HG03095 (cell line): ENCODE data around the gene JAZF1.

Experiments
- ATAC-seq: cut with Tn5 transposase; IDR thresholded peaks from one replicate; pipeline ENCODE4 v1.9.1; 2021; ENCODE audit warnings: moderate library complexity; ENCODE audit not compliant: unreplicated experiment

JAZF1 gene

DNA sequence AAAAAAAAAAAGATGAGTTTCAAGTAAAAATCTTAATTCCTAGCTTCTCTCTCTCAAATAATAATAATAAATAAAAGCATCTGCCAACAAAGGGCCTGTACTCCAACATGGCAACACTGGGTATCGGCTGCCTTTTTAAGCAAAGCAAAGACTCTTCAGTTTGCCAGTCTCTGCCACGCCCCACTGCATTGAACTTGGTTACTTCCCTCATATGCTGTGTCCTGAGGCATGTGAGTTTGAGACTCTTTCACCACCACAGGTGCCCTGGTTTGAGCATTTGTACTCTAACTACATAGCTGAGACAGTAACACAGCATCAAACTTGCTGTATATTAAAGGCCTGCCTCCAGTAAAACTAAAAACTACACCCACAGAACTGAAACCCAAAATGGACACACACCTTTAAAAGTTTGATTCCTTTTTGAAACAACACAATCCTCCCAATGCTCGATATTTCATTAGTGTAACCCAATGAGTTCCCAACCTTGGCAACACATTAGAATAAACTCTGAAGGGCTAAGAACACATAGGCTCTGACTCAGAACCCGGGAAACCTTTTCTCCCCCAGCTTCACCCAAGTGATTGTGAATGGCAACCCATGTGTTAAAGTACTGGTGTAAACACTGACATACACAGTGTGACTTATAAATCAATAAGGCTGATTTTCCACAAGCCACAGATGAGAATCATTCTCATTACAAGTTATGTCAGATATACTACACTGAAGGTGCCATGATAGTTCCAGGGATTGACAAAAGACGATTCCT is 12.0 kb downstream of the JAZF1 start:
- no peak for ATAC-seq

DNA sequence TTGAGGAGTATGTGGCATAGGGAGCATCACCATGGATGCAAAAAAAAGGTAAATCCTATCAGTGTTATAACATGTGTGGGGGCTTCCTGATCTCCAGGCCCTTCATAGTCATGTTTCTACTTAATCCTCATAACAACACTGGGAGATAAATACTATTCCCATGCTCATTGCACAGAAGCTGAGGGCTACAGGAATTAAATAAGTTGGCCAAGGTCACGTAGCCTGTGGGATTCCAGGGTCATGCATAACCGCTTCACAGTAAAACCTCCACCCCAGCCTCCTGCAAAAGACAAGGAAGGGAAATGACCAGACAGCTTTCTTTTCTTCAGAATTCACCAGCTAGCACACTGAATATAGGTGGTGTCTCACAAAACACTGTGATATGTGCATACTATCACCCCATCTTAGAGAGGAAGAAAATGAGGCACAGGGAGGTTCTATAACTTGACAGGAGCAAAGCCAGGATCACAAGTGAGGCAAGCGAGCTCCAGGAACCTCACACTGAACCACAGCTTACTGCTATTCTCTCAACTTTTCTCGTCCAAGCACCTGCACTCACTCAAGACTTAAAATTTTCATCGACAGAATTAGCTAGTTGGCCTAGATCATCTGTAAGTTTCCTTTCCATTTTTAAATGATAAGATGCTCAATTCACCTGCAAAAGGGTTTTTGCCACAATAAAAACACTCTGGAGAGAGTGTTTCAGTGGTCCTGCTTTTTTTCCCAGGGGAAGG is 13.4 kb downstream of the JAZF1 start:
- ATAC-seq, result no peak

DNA sequence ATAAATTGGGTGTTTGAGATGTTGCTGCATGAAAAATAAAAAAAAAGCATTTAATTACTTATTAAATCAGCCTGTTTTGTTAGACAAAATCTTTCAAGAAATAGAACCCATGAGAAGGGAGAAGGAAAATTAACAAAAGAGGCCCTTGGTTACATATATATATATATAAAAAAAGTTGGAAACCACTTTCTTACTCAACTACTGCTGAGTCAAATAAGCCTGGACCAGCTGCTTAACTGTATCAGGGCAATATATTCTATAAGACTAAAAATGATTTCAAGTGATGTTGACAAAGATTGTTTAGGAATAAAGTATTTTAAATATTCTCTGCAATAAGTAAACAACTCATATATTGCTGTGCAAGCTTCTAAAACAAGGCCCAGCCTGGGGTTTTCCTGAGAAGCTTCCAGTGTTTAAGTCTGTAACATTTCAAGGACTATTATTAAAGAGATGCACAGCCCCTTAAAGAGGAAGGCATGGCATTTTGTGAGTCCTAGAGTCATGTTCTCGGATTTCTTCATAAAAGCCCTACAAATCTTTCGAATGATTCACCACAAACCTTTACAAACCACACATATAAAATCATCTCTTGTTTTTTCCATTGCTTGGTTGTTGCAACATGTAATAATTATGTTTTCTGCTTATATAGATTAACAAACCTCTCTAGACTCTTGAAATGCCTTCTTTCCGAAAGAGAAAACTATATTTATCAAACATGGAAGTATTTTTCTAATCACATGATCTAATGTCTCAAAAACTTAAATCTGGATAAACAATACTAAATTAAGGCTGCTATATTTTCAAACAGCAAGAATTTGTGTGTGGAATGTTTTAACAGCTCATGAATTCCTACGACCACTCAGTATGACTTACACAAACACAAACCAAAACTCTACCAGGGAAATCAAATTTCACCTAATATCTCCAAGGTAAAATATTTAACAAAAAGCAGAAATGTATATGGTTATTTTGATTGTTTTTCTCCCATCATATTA is 14.3 kb downstream of the JAZF1 start:
- ATAC-seq, result no peak

DNA sequence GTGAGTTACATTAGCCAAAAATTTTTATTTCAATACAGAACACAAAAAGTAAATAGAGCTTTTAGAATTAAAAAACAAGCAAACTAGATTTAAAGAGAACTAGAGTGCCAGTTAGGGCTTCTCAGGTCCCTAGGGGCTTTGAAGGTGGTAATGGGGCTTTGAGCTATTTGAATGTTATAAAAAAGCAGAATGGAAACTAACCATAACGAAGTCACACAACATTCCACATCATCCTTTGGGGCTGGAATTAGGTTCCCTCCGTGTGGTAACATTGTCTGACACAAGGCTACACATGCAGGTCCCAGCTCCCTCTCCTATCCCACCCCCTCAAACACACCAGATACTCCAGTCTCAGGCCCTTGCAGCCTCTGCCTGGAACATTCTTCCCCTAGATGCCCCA is 15.3 kb downstream of the JAZF1 start:
- ATAC-seq, result no peak

DNA sequence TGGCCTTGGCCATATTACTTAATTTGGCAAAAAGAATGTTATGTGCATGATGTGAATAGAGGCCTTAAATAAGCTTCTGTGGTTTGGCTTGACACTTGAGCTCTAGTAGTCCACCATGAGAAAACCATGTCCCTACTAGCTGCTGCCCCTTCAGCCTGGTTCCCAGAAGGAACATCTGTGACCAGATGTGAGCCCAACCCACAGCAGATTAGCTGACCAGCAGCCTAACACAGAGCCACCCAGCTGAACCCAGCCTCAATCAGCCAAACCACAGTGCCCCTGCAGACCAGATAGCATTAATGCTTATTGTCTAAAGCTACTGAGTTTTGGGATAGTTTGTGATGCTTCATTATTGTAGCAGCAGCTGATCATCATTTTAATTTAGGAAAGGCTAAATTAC is 16.6 kb downstream of the JAZF1 start:
- ATAC-seq, result no peak

DNA sequence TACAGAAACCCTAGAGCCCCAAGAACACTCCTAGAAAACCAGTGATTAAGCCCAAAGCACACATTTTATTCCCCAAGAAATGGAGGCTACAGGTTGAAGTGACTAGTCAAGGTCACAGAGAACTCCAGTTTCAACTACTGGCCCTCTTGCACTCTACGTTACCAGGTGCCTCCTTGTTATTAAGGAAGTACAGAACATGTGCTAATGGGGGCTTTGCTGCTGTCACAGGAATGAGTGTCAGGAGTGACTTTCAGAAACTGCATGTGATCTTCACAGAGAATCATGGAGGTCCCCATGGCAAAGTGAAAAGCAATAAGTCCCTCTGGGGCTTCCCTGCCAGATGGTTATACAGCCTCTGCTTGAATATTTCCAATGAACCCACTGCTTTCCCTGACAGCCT is 19.3 kb downstream of the JAZF1 start:
- ATAC-seq, result no peak

DNA sequence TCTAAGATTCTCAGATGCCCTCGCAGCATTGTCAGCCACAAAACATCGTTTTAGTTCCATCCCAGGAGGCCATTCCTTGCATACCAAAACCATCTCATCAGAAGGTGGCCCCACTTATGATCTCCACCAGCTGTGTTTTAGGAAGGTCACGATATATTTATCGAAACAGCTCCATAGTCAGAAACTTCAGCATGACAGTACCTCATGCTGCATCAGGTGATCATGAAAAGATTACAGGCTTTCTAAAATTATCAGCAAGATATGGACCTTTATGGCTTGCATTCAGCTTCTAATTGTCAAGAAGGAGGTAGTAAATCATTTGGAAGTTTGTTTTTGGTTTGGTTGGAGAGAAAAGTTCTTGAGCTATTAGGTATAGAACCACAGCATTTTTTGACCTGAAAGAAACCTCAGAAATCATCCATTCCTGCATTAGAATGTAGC is 20.0 kb downstream of the JAZF1 start:
- ATAC-seq, result no peak

DNA sequence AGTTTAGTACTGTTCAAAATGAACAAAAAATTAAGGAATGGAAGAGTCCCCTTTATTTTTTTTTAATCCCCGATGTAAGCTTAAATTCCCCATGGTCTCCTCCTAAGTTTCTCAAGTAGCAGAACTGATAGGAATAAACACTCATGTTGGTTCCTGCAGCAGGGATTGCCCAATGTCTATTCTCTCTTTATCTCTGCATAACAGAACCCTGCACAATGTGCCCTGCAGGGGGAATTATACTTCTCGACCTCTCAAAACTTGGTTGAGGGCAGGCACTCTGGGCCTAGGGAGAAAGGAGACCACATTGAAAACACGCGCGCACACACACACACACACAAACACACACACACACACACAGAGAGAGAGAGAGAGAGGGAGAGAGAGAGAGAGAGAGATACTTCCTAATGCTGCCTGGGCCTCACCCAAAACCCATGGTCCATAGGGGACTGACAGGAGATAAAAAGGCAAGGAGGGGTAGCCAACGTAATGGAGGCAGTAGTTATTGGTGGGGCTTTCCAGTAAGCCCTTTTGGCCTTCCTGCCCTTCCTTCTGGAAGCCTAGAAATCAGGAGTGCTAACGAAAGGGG is 22.7 kb downstream of the JAZF1 start:
- ATAC-seq, result no peak

DNA sequence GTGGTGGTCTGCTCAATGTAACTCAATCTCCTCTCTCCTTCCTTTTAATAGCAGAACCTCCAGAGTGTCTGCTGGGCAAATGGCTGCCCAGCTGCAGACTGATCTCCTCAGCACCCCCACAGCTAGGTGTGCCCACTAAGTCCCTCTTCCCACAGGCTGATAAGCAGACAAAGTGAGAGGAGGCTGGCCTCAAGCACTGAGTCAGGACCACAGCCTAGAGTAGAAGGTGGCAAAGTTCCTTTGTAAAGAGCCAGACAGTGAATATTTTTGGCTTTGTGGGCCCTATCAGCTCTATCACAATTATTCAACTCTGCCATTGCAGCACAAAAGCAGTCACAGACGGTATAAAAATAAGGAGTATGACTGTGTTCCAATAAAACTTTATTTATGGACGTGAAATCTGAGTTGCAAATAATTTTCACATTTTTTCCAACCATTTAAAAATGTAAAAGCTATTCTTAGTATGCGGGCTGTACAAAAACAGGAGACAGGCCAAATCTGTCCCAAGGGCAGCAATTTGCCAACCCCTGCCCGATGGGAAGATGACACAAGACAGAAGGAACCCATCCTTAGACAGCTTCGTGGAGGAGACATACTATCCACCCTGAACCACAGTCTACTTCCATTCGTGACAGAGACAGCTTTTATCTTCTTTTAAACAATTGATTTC is 23.4 kb downstream of the JAZF1 start:
- no peak for ATAC-seq

DNA sequence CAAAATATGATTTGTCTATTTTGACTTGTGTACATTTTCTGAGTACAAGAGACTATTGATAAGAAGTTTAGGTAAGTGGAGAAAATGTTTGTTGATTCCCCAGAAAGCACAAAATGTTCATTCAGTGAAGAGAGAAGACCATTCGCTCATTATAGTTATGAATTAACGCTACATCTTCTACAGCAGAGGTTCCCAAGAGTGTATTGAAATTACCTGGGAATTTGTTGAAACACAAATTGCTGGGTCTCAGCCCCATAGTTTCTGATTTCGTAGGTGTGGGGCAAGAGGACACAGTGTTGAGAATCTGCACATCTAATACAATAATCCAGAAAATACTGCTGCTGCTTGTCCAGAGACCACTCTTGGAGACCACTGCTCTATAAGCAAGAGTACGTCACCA is 24.2 kb downstream of the JAZF1 start:
- no peak for ATAC-seq

DNA sequence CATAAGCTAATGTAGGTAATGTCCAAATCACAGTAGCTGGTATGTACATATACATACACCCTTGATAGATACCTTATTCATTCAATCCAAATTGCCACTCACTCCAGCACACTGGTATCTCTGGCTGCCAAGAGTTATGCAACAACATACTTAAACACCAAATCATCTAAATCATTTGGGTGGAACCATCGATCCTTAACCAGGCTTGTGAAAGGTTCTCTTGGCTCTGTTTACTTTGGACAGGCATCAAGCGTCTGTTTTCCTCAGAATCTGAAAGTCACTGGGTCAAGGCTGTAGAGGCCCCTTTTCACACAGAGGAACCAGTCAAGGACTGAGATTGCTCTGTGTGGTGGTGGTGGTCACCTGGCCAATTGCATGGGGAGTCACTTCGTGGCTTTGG is 24.6 kb downstream of the JAZF1 start:
- no peak for ATAC-seq

DNA sequence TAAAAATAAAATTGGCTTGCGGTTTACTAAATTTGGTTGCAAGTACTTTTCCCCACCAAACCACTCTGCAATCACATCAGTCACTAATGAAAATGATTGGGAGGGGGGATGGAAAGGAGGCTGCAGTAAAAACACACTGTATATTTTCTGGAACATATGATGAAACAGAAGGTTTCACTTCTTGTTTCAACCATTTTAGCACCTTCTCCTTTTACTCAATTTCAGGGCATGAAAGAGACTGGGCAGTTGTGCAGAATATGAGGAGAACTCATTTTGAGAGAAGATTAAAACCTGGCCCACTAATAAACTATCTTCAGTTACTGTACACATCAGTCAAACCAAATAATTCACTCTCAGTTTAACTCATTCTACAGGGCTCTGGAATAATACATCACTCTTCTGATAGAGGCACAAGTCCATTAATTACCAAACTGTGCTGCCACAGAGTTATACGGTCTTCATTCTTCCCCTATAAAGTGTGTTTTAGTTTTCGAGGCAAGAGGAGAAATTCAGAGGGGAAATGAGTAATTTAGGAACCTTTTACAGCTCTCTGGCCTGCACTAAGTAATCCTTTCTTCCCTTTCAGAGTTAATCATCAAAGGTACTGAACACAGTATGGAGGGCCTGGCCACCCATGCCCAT is 25.5 kb downstream of the JAZF1 start:
- peak; percentile 84 for ATAC-seq

DNA sequence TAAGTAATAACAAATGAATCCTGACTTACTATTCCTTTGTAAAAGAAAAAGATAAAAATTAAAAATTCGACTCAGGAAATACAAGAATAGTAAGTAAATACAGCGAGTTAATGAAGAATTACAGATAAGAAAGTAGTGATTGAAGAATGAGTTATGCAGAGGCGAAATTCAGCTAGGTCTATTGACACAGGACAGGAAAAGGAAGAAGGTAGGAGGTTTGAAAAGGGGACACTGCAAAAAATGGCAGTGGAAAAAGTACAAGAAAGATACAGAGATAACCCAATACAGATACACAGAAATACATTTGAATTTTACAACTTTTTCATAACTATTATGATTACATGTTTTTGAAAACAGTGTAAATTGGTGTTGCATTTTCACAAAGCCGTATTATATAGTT is 28.0 kb downstream of the JAZF1 start:
- ATAC-seq, result no peak

DNA sequence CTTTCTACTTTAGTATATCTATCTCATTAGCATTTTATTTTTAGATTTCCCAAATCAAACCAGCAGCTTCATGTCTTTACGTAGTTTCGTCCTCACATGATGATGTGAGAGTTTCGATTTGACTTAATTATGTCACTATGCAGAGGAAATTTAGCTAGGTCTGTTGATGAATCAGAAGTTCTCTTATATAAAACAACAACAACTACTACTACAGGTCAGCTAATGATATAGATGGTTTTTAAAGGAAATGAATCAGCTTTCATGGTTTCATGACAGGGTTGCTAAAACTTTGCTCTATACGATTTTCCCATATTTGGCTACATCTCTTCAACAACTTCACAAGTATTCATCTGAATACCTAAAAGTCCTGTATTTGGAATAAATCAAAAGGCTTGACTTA is 28.6 kb downstream of the JAZF1 start:
- ATAC-seq, result no peak

DNA sequence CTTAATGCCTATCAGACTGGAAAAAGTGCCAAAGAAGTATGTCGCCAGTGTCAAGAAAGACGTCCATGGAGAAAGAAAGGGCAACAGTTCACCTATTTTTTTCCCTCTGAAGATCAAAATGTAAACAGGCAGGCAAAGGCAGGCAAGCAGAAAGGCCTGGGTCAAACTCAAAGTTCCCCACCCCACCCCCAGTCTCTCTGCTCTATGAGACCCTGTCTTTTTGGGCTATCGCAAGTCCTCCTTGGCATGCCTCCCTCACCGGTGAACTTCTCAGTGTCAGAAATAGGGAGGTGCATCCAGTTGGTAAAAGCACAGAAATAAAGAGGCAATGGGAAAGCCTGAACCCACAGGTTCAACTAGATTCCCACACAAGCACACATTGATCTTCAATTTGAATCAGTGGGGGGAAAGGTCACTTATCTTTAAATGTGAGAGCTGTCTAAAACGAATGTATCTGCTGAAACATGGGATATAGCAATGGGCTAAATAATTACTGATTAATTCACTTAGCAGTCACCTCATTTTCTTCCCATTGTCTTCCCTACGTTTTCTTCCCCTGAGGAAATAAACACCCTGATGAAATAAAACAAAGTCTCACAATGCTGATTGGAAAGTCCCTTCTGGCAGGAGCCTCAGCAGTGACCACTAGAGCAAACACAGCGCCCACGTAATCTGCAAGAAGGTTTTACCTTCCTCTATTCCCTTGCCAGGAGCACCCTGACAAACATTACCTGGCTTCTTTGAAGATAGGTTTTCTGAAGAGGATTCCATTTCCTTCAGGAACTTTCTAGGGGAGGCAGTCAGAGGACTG is 31.1 kb downstream of the JAZF1 start:
- no peak for ATAC-seq

DNA sequence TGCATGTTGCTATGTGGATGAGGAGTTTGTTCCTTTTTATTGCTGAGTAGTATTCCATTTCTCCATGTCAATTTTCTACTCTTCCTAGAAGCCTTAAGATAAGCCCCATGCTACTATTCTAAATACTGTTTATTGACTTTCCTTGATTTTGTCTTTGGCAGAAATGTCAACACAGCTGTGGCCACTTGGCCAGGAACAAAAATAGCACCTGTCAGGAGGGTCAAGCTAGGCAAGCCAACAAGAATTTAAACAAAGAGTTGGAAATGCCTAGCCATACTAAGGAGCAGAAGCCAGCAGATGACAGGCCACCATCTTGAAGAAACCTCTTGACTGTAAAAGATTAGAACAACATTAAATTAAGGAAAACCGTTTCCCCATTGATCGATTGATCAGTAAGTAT is 34.7 kb downstream of the JAZF1 start:
- no peak for ATAC-seq

DNA sequence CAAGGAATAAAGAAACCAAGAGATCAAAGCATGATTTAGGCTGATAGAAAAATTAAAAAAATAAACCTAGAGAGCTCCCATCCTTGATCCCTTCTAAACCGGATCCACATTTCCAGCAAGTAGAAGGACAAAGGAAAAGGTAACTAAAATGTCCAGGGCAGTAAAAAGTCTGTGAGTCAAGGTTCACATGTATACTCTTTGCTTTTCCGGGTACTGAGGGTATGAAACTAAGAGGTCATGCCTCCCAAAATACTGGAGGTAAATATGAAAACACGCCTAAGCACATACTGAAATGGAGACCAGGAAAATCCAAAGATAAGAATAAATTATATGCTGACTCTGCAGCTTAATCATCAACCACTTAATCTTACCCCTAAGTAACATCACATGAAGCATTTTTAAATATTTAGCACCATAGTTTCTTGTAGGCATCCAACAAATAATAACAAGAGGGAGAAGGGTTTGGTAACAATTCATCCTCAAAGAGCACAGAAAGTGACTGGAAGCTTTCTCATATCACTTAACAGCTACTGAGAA is 35.4 kb downstream of the JAZF1 start:
- ATAC-seq, result no peak

DNA sequence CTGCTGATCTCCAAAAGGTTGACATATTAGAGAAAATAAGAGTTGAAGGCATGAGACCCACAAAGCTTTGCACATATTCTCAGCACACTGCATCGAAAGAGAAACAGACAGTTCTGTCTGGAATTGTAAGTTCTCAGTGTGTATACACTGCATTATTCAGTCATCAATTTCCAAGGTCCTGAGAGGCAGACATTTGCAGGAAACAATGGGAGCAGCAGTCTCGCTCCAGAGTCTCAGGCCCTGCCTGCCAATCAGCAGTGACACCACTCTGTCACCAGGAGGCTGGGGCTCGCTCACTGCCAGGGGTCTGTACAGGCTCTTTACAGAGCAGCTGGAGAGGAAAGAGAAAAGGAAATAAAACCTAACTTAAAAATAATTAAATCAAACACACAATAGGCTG is 36.3 kb downstream of the JAZF1 start:
- ATAC-seq, result no peak

DNA sequence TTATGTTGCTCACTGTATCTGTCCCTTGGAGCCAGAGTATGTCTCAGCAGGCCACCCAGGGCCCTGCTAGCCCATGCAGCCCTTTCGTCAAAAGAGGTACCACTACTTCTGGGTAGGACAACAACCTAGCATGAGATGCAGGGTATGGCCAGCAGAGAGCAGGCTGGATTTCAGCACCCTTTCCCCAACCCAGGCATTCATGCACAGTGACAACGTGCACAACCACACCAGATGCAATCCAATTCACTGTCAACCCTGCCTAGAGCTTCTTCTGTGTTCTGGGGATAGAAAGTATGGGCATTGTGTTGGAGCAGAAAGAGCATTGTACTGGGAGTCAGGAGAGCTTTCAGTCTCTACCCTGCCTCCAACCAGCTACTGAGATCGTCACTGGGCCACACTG is 37.9 kb downstream of the JAZF1 start:
- no peak for ATAC-seq
